WTC11 (cell line): ENCODE data around the gene RIBC2. TPM values are rescaled to one million over a fixed set of nuclear protein-coding genes. Genes with fewer than 3 reads are reported as not detected.

Source experiments
- ATAC-seq: fragments of 200-7000 bp; cut with Tn5 transposase; 2 replicates; pipeline ENCODE4 v1.10.0; 2021; ENCODE audit warnings: mild to moderate bottlenecking, moderate library complexity
- CTCF ChIA-PET: fragments of 300-600 bp; sonication (Branson Sonifier 250); formaldehyde crosslinking; loops from one replicate; lab custom pipeline; 2021; ENCODE audit warnings: antibody characterized with exemption; lab: Charles Lee
- POLR2A ChIA-PET: fragments of 350-600 bp; sonication (Branson Sonifier 250); formaldehyde crosslinking; loops from one replicate; lab custom pipeline; 2021; ENCODE audit warnings: antibody characterized with exemption; lab: Charles Lee
- DNase-seq: peaks from one replicate; pipeline ENCODE4 v3.0.0; 2021; ENCODE audit warnings: low spot score
- H3K27ac Mint-ChIP-seq: 2 replicates; pipeline ENCODE4 v1.8.0; 2021; ENCODE audit warnings: mixed read lengths
- H3K27me3 Mint-ChIP-seq: 2 replicates; pipeline ENCODE4 v1.8.0; 2021; ENCODE audit warnings: low read depth, mild to moderate bottlenecking, moderate library complexity, mixed read lengths
- H3K36me3 Mint-ChIP-seq: 2 replicates; pipeline ENCODE4 v1.8.0; 2021; ENCODE audit warnings: mixed read lengths
- H3K4me1 Mint-ChIP-seq: 2 replicates; pipeline ENCODE4 v1.8.0; 2022; ENCODE audit warnings: mixed read lengths
- H3K4me3 Mint-ChIP-seq: 2 replicates; pipeline ENCODE4 v1.8.0; 2021; ENCODE audit warnings: mild to moderate bottlenecking, moderate library complexity, mixed read lengths
- H3K9me3 Mint-ChIP-seq: 2 replicates; pipeline ENCODE4 v1.8.0; 2021; ENCODE audit warnings: mixed read lengths
- ATF1 ChIP-seq: sonication (generic); formaldehyde crosslinking; IDR thresholded peaks from 2 replicates; pipeline ENCODE4 v1.8.1; 2023; ENCODE audit warnings: mild to moderate bottlenecking, moderate library complexity, missing genetic modification reagents
- CBFB ChIP-seq: sonication (generic); formaldehyde crosslinking; IDR thresholded peaks from 2 replicates; pipeline ENCODE4 v1.8.1; 2022; ENCODE audit warnings: mild to moderate bottlenecking, low read depth, missing genetic modification reagents
- E2F4 ChIP-seq: sonication (generic); formaldehyde crosslinking; IDR thresholded peaks from 2 replicates; pipeline ENCODE4 v1.8.1; 2022; ENCODE audit warnings: low read depth, mild to moderate bottlenecking, moderate library complexity, missing genetic modification reagents, borderline replicate concordance
- FOXP1 ChIP-seq: sonication (generic); formaldehyde crosslinking; IDR thresholded peaks from 2 replicates; pipeline ENCODE4 v1.8.0; 2022; ENCODE audit warnings: missing genetic modification reagents, mild to moderate bottlenecking, moderate library complexity, borderline replicate concordance
- HMGXB4 ChIP-seq: sonication (generic); formaldehyde crosslinking; IDR thresholded peaks from 2 replicates; pipeline ENCODE4 v1.8.1; 2023; ENCODE audit warnings: mild to moderate bottlenecking, moderate library complexity, missing genetic modification reagents
- MYBL2 ChIP-seq: sonication (generic); formaldehyde crosslinking; IDR thresholded peaks from 2 replicates; pipeline ENCODE4 v1.8.1; 2023; ENCODE audit warnings: mild to moderate bottlenecking, moderate library complexity, missing genetic modification reagents
- NFATC4 ChIP-seq: fragments of 250-450 bp; sonication (Bioruptor Pico); IDR thresholded peaks from 2 replicates; pipeline ENCODE4 v1.9.0; 2021; ENCODE audit warnings: mild to moderate bottlenecking
- TP53 ChIP-seq: sonication (generic); formaldehyde crosslinking; IDR thresholded peaks from 2 replicates; pipeline ENCODE4 v1.8.1; 2023; ENCODE audit warnings: mild to moderate bottlenecking, missing genetic modification reagents
- ZNF317 ChIP-seq: sonication (generic); formaldehyde crosslinking; IDR thresholded peaks from 2 replicates; pipeline ENCODE4 v1.8.1; 2023; ENCODE audit warnings: low read depth, mild to moderate bottlenecking, moderate library complexity, missing genetic modification reagents, borderline replicate concordance
- ZNF423 ChIP-seq: fragments of 250-450 bp; sonication (Bioruptor Pico); IDR thresholded peaks from 2 replicates; pipeline ENCODE4 v2.1.2; 2022; ENCODE audit warnings: mild to moderate bottlenecking, moderate library complexity
- ZNF512 ChIP-seq: sonication (generic); formaldehyde crosslinking; IDR thresholded peaks from 2 replicates; pipeline ENCODE4 v1.8.1; 2022; ENCODE audit warnings: missing genetic modification reagents, borderline replicate concordance
- ZNF671 ChIP-seq: fragments of 250-450 bp; sonication (Bioruptor Pico); IDR thresholded peaks from 2 replicates; pipeline ENCODE4 v1.8.0; 2021; ENCODE audit warnings: mild to moderate bottlenecking
- total RNA-seq: library from RNA; stranded (reverse); gene quantifications from 3 replicates; pipeline ENCODE4 v1.2.3, GENCODE V29; 2021
- TF ChIP-seq, protein P1 (sequence below): sonication (generic); formaldehyde crosslinking; IDR thresholded peaks from 2 replicates; pipeline ENCODE4 v1.8.0; 2022; ENCODE audit warnings: mild to moderate bottlenecking, missing genetic modification reagents
- TF ChIP-seq, protein P2 (sequence below): sonication (generic); formaldehyde crosslinking; IDR thresholded peaks from 2 replicates; pipeline ENCODE4 v1.8.1; 2023; ENCODE audit warnings: mild to moderate bottlenecking, missing genetic modification reagents
- TF ChIP-seq, protein P3 (sequence below): sonication (generic); formaldehyde crosslinking; IDR thresholded peaks from 2 replicates; pipeline ENCODE4 v1.8.0; 2022; ENCODE audit warnings: mild to moderate bottlenecking, missing genetic modification reagents
- TF ChIP-seq, protein P4 (sequence below): sonication (generic); formaldehyde crosslinking; IDR thresholded peaks from 2 replicates; pipeline ENCODE4 v1.8.0; 2022; ENCODE audit warnings: mild to moderate bottlenecking, missing genetic modification reagents

Gene RIBC2
- total RNA-seq, 1 experiment from 2014 or later = 2.4 TPM

- TF ChIP-seq E2F4 (no peak), ZNF423 (CRISPR knock-in tag) (no peak)
- TF ChIP-seq, protein P1, sequence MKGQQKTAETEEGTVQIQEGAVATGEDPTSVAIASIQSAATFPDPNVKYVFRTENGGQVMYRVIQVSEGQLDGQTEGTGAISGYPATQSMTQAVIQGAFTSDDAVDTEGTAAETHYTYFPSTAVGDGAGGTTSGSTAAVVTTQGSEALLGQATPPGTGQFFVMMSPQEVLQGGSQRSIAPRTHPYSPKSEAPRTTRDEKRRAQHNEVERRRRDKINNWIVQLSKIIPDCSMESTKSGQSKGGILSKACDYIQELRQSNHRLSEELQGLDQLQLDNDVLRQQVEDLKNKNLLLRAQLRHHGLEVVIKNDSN (CRISPR knock-in tag) = no peak
Observed at GRCh38 chr22:45444168-45444567, 30.7 kb downstream of the RIBC2 start (continued).

DNA sequence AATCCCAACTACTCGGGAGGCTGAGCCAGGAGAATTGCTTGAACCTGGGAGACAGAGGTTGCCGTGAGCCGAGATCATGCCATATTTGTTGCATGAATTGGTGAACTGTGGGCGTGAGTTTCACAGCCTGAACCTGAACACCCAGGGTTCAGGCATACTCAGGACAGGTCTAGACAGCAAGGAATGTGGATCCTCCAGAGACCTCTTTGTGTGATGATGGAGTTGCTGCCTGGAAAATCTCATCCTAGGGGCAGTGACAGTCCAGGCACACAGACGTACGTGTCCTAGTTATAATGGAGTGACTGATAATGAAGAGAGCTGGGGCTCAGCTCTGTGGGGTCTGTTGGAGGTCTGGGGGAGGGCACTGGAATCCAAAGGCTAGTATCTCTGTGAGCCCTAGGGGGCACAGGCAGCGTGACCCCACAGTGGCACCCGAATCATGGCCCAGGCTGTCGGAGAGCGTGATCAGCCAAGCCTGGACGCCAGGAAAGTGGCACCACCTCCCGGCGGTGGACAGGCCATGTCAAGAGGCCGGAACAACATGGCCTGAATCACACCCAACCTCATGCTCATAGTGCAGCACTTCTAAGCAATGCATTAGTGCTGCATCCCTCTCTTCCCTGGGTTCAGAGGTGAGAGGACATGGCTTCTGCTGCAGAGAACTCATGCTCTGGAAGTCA is 31.7 kb downstream of the RIBC2 start:
- Mint-ChIP-seq H3K36me3 (no peaks in the 10 kb centered on the region), H3K27me3 (no peaks in the 10 kb centered on the region), H3K9me3 (no peaks in the 10 kb centered on the region), H3K4me3 (no peak overlapping the region), H3K4me1 (peaks cover 11% of the 10 kb centered on the region), H3K27ac (no peak overlapping the region)
- ChIA-PET CTCF (no interaction called here), POLR2A (no interaction called here)
- DNase-seq = no peak
- TF ChIP-seq ATF1 (CRISPR knock-in tag) = no peak
- TF ChIP-seq ZNF671 (CRISPR knock-in tag) = no peak
- TF ChIP-seq CBFB (CRISPR knock-in tag) = no peak
- no peak for TF ChIP-seq NFATC4 (CRISPR knock-in tag)
- no peak for TF ChIP-seq MYBL2 (CRISPR knock-in tag)
- TF ChIP-seq, protein P2, sequence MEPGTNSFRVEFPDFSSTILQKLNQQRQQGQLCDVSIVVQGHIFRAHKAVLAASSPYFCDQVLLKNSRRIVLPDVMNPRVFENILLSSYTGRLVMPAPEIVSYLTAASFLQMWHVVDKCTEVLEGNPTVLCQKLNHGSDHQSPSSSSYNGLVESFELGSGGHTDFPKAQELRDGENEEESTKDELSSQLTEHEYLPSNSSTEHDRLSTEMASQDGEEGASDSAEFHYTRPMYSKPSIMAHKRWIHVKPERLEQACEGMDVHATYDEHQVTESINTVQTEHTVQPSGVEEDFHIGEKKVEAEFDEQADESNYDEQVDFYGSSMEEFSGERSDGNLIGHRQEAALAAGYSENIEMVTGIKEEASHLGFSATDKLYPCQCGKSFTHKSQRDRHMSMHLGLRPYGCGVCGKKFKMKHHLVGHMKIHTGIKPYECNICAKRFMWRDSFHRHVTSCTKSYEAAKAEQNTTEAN (CRISPR knock-in tag) = no peak
- no peak for TF ChIP-seq ZNF317 (CRISPR knock-in tag)
- TF ChIP-seq, protein P3, sequence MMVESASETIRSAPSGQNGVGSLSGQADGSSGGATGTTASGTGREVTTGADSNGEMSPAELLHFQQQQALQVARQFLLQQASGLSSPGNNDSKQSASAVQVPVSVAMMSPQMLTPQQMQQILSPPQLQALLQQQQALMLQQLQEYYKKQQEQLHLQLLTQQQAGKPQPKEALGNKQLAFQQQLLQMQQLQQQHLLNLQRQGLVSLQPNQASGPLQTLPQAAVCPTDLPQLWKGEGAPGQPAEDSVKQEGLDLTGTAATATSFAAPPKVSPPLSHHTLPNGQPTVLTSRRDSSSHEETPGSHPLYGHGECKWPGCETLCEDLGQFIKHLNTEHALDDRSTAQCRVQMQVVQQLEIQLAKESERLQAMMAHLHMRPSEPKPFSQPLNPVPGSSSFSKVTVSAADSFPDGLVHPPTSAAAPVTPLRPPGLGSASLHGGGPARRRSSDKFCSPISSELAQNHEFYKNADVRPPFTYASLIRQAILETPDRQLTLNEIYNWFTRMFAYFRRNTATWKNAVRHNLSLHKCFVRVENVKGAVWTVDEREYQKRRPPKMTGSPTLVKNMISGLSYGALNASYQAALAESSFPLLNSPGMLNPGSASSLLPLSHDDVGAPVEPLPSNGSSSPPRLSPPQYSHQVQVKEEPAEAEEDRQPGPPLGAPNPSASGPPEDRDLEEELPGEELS = no peak
- no peak for TF ChIP-seq ZNF512 (CRISPR knock-in tag)
- no peak for TF ChIP-seq HMGXB4 (CRISPR knock-in tag)
- TF ChIP-seq FOXP1 (CRISPR knock-in tag) = no peak
- TF ChIP-seq TP53 (CRISPR knock-in tag) = no peak
- TF ChIP-seq, protein P4, sequence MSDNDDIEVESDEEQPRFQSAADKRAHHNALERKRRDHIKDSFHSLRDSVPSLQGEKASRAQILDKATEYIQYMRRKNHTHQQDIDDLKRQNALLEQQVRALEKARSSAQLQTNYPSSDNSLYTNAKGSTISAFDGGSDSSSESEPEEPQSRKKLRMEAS (CRISPR knock-in tag) = no peak
- ATAC-seq = no peak
